ENCODE data around the gene ICAM2. TPM values are rescaled to one million over a fixed set of nuclear protein-coding genes. Genes with fewer than 3 reads are reported as not detected.

Gene ICAM2
- total RNA-seq, 2 donors from 2014 or later: 7.3 to 12.6 TPM

DNA sequence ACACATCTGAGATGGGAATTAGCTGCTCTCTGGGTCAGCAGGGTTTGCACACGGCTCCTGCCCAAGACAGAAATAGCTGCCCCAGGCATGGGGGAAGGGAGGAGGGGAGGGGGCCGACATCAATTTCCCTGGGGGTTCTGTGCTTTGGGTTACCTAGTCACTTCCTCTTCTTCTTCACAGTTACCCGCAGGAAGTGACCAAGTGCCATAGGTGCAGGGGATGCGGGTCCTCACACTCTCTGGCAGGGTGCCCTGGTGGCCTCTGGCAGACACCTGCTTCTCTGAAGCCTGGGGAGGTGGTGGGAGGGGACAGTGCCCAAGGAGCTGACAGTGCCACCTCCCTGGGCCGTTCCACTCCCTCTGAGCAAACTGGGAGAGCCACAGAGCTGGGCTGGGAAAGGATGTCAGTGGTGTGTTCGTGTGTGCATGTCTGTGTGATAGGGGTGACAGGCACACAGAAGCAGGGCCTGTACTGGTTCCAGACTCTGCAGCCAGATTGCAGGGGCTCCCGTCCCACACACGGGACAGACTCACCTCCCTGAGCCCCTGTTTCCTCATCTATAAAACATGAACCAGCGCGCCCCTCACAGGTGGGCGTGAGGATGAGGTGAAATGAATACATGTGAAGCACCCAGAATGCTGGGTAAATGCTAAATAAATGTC, 65.9 kb downstream of the ICAM2 start:
- H3K4me3 ChIP-seq: no peak overlapping the region
- no peak for DNase-seq (ENCODE audit: low spot score)
- no peaks in the 10 kb centered on the region for H3K9me3 ChIP-seq
- intact Hi-C loops (cut with DNase I): no loop called here
- TF ChIP-seq, protein P1, sequence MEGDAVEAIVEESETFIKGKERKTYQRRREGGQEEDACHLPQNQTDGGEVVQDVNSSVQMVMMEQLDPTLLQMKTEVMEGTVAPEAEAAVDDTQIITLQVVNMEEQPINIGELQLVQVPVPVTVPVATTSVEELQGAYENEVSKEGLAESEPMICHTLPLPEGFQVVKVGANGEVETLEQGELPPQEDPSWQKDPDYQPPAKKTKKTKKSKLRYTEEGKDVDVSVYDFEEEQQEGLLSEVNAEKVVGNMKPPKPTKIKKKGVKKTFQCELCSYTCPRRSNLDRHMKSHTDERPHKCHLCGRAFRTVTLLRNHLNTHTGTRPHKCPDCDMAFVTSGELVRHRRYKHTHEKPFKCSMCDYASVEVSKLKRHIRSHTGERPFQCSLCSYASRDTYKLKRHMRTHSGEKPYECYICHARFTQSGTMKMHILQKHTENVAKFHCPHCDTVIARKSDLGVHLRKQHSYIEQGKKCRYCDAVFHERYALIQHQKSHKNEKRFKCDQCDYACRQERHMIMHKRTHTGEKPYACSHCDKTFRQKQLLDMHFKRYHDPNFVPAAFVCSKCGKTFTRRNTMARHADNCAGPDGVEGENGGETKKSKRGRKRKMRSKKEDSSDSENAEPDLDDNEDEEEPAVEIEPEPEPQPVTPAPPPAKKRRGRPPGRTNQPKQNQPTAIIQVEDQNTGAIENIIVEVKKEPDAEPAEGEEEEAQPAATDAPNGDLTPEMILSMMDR (IDR thresholded peaks at IDR 0.05): no peak
- no peak overlapping the region for H3K27ac ChIP-seq
- no peaks in the 10 kb centered on the region for H3K36me3 ChIP-seq
- no peaks in the 10 kb centered on the region for H3K27me3 ChIP-seq (replicated peaks; ENCODE audit: insufficient read depth)
- H3K4me1 ChIP-seq (replicated peaks): no peaks in the 10 kb centered on the region
- WGBS: 32% methylated on average over 11 of the region's 11 CpGs

Other genes with a start within 250 kb of the ICAM2 start
- gene CCDC47, start 247.0 kb downstream of the ICAM2 start, total RNA-seq: 10 to 100 TPM; 50.3 to 90.8 TPM
- gene DDX42, start 246.5 kb downstream of the ICAM2 start, total RNA-seq: 100 to 1,000 TPM in 1 of 2 donors, 10 to 100 TPM in 1; 71.0 to 105 TPM
- gene PSMC5, start 193.2 kb downstream of the ICAM2 start, total RNA-seq: 100 to 1,000 TPM in 1 of 2 donors, 10 to 100 TPM in 1; 94.0 to 109 TPM
- gene FTSJ3, start 193.0 kb downstream of the ICAM2 start, total RNA-seq: 10 to 100 TPM; 29.4 to 46.6 TPM
- gene SMARCD2, start 177.9 kb downstream of the ICAM2 start, total RNA-seq: 100 to 1,000 TPM; 182 to 247 TPM
- not detected for gene CSH2, start 147.0 kb downstream of the ICAM2 start, total RNA-seq
- not detected for gene GH2, start 138.7 kb downstream of the ICAM2 start, total RNA-seq
- gene CSH1, start 124.1 kb downstream of the ICAM2 start, total RNA-seq: not detected
- gene CSHL1, start 109.4 kb downstream of the ICAM2 start, total RNA-seq: under 1 TPM in 1 of 2 donors, not detected in 1; 0.34 TPM
- gene GH1, start 101.8 kb downstream of the ICAM2 start, total RNA-seq: not detected
- 1 to 10 TPM; 1.6 to 2.2 TPM for gene CD79B, start 88.3 kb downstream of the ICAM2 start, total RNA-seq
- gene SCN4A, start 47.7 kb downstream of the ICAM2 start, total RNA-seq: under 1 TPM; 0.23 TPM
- under 1 TPM; 0.09 to 0.74 TPM for gene PRR29, start 22.3 kb downstream of the ICAM2 start, total RNA-seq
- 10 to 100 TPM; 14.4 to 21.4 TPM for gene ERN1, start 109.5 kb upstream of the ICAM2 start, total RNA-seq
- 10 to 100 TPM; 31.3 to 43.8 TPM for gene TEX2, start 242.6 kb upstream of the ICAM2 start, total RNA-seq